HG03135 (cell line): Measurements from ENCODE around the gene STARD3.
A peak's percentile ranks its signal among the peaks of the same experiment; 100 is the strongest.

Experiments
- ATAC-seq: cut with Tn5 transposase; IDR thresholded peaks from one replicate; pipeline ENCODE4 v1.9.1; 2021; ENCODE audit warnings: mild to moderate bottlenecking, moderate library complexity; ENCODE audit not compliant: unreplicated experiment

STARD3 gene

DNA sequence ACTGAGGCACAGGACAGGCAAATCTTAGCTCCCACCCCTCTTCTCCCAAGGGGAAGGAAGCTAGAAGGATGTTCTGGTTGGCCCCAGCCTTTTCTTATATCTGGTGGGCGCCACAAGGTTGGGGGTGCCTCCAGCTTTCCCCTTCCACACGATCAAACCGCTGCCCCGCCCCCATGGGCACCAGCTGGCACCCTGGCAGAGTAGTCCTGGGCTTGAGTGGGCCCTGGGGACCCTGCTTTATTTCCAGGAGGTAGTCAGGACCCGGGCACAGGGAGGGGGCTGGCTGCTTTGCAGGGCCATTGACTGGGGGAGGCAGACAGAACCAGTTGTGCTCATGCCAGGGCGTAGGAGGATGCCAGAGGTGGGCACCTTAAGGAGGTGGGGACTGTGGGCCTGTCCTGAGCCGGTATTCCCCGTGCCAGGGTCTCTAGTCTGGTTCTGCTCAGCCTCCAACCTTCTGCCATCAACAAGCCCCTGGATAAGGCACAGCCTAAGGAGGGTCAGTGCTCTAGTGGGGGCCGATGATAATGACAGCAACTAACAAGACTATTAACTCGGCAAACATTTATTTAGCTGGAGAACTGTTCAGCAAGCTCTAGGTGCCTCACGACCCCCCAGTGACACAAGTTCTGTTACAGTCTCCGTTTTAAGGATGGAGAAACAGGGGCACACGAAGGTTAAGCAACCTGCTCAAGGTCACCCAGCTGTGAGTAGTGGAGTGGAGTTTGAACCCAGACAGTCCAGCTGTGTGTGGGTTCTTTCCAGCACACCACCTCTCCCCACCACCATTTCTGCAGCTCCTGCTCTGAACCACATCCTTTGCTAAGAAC lies 17.8 kb upstream of the STARD3 start:
- no peak for ATAC-seq

DNA sequence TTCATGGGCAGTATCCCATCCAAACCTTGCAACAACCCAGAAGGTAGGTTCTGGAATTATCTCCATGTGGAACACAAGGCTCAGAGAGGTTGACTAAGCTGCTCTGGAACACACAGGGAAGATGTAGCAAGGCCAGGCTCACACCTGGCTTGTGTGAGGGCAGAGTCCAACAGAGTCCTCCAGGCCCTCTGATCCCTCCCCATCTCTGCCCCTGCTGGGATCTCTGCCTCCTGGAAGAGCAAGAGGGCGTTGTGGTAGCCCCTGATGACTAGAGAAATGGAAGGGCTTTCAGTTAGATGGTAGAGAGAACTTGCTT lies 17.2 kb upstream of the STARD3 start:
- no peak for ATAC-seq

DNA sequence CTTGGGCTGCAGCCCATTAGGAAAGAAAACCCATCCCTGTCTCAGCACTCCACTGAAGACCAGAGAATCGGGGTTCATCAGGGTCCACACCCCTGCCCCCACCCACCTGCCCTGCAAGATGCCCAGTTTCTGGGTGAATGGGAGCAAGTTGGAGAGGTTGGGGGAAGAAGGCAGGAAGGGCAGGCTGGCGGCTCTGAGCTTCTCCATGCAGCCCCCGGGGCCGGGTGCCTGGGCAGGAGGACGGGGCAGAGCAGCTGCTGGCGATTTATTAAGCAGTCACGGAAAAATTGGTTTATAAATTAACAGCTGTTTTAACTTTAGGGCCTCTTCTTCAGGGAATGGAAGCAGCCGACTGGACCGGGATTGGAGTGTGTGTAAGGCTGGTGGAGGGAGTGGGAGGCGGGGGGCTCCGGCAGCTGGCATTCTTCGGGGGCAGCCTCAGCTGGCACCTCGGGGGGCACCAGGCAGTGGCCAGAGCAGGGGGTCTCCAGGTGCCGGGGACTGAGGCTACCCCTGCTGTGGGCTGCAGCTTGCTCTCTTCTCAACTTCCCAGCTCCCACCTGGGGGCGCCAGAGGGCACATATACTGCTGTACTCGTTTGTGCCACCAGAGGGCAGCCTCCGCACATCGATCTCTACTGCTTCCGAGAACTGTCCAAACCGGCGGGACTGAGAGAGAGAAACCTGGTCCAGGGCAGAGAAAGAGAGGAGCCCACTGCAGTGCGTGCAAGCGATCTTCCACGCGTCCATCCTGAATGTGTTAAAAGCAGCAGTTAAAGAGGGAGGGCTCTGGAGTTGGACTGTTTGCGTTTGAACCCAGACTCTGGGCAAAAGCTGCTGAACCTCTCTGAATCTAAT lies 15.2 kb upstream of the STARD3 start:
- no peak for ATAC-seq

DNA sequence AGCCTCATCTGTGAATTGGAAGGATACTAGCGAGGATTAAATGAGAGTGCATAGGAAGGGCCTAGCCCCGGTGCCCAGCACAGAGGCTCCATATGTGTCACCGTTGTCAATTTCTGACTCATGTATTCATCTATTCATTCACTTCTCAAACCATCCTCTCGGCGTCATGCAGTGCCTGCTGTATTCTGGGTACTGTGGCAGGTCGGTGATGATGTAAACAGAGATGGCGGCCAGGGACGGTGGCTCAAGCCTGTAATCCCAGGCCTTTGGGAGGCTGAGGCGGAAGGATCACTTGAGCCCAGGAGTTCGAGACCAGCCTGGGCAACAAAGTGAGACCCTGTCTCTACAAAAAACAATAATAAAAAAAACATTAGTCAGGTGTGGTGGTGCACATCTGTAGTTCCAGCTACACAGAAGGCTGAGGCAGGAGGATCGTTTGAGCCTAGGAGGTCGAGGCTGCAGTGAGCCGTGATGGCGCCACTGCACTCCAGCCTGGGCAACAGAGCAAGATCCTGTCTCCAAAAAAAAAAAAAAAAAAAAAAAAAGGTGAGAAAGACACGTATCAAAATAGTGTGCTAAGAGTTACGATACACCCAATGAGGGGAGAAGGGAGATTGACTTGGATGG lies 14.5 kb upstream of the STARD3 start:
- ATAC-seq: no peak

DNA sequence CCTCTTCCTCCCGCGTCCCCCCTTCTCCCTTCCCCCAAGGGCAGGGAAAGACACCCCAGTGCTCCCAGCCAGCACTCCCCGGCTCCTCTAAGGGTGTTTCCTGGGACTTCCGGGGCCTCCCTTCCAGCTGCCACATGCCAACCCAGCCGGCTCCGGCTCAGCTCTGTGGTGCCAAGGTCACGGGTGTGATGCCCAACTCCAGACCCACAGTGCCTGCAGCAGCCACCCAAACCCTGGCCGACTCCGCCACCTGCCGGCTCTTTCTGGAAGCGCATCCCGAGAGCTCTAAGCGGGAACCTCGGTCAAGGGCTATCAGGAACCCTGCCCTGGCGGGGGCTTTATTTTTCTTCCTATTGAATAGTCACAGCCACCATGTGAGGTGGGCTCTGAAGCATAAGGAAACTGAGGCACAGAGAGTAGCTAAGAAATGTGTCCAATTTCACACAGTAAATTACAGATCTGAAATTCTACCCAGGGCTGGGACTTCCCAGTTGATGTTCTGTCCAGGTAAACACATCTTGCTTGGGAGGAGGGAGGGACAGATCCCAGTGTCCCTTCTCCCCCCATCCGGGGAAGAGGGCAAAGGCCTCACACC lies 13.5 kb upstream of the STARD3 start:
- peak; percentile 56 for ATAC-seq

DNA sequence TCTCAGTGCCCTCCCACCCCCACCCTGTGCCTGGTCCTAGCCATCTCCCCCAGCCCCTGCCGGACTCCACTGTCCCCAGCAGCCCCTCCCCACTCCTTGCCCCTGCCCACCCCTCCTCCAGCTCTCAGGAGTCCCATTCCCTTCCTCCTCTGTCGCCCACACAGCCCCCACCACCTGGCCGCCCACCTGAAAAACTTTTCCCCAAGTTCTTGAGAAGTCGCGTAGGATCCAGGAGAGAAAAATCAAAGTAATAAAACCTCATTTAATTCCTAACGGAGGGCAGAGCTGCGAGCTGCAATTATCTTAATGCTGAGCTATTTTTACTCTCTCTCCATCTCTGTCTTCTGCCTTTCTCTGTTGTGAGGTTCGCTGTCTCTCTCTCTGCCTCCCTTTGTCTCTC lies 12.6 kb upstream of the STARD3 start:
- no peak for ATAC-seq

DNA sequence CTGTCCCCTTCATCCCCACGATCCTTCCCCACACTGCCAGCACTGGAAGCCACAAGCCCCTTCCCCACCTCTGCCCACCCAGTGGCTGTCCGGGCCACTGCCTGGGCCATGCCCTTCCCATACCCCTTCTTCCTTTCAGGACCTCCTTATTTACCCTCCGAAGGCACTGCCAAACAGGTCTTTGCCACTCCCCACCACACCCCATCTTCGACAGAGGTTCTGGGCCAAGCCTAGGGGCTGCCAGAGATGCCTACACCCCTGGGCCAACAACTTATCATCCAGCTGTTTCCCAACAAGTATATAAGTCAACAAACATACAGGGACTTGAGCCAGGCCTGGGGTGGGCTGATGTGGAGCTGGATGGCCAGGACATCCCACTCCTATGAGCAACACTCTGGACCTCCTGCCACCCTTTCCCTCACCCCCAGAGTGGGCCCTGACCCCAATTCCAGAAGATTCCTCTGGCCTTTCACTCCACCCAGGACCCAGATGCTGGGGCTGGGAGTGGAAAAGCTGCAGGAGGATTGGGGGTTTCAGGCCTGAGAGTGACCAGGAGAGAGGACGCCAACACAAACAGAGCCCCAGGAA lies 11.7 kb upstream of the STARD3 start:
- no peak for ATAC-seq

DNA sequence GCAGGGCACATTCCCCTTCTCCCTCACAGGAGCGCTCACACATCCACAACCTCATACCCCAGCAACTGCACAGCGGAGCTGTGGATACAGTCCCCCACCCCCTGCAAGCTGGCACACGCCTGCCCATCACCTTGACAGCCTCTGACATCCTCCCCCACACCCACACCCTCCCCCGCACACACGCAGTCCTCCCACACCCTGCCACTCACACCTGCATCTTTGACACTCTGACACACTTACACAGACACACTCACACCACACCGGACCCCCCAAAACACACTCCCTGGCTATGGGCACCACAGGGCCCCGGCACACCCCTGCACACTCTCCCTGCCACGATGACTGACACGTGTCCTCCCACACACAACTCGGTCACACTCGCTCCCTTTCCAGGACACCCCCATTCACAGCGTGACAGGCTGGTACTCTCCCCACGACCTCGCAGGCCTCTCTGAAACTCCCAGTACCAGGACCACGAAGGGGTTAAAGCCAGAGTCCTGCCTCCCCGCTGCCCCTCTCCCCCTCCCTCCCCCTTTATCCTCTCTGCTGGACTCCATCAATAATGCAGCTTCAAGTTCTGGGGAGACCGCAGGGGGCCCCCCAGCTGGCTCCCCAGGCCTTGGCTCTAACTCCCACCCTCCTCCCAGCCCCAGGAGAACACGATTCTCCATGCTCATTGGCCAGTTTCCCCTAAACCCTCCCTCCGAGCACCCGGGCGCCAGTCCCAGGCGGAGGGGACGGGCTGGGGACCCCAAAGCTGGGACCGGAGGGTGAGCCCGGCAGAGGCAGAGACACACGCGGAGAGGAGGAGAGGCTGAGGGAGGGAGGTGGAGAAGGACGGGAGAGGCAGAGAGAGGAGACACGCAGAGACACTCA lies 10.5 kb upstream of the STARD3 start, which contains the start of gene PPP1R1B:
PPP1R1B (plus strand) TSS at position 782 of the 876 bp plus-strand sequence. CDS start 441 bp downstream, outside the sequence.
- no peak for ATAC-seq

DNA sequence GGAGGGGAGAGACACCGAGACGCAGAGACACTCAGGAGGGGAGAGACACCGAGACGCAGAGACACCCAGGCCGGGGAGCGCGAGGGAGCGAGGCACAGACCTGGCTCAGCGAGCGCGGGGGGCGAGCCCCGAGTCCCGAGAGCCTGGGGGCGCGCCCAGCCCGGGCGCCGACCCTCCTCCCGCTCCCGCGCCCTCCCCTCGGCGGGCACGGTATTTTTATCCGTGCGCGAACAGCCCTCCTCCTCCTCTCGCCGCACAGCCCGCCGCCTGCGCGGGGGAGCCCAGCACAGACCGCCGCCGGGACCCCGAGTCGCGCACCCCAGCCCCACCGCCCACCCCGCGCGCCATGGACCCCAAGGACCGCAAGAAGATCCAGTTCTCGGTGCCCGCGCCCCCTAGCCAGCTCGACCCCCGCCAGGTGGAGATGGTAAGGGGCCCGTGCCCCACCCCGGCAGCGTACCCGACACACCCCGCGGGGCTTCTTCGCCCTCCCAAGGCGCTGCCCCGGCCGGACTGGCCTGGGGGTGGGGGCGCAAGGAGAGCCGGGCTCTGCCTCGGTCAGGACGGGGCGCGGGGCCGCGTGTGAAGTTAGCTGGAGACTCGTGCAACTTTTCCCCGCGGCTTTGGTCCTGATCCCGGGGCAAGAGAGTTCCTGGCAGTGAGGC lies 9.8 kb upstream of the STARD3 start:
- ATAC-seq: no peak

DNA sequence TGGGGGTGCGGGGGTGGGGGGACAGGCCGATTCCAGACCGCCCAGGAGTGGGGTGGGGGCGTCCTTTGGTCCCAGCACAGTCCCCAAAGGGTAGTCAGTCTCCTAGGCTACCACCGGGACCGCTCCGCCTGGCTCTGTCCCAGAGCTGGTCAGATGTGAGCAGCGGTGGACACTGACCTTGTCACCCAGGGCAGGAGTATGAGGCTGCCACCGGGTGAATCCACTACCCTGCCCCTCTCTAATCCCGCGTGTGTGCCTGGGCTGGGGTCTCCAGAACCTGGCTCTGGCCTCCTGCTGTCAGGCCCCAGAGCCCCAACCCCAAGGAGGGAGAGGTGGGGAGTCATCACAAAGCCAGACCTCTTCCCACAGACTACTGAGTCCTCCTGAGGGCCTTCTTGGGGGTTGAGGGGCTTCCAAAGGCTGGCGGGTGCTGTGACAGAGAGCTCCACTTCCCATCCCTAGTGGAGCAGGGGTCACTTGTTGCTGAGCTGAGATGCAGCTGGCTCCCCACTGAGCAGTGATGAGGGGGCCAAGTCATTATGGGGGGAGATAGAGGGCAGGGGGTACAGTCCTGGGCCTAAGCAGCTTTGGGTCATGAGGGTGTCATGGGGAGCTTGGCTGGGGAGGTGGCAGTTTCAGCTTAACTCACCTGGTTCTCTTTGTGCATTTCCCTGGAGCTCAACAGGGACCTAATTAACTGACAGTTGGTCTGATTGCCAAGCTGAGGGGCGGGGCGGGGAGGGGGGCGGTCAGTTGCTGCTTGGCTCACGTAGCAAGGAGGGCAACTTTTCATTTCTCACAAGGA lies 9.0 kb upstream of the STARD3 start:
- no peak for ATAC-seq

DNA sequence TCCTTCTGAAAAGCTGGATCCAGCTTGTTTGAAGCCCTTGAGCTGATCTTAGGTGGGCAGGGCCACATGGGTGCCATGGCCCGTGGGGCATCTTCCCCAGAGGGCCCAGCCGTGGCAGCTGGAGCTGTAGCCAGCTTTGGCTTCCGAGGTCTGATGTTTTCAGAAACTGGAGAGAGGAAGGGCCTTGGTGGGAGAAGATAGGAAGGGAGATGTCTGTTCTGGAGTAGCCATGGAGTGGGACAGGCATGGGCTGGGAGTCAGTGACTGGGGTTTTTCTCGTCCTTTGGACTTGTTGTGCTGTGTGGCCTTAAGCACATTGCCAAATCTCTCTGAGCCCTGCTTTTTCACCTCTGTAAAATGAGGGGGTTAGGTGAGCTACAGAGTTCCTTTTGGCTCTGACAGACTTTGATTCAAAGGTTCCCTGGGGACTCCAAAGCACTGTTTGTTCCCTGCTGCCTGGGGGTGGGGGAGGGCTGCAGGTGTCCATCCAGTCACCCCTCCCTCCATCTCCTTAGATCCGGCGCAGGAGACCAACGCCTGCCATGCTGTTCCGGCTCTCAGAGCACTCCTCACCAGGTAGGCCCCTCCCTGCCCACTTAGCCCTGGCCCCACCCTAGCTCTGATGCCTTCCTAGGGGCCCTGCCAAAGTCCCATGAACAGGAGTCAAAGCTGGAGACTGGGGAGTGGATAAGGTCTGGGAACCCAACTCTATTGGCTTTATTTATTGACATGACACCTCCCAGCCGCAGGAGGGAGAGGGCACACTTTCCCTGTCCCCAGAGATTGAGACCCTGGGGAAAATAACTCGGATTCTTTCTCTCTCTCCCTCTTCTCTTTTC lies 8.1 kb upstream of the STARD3 start:
- ATAC-seq: no peak

DNA sequence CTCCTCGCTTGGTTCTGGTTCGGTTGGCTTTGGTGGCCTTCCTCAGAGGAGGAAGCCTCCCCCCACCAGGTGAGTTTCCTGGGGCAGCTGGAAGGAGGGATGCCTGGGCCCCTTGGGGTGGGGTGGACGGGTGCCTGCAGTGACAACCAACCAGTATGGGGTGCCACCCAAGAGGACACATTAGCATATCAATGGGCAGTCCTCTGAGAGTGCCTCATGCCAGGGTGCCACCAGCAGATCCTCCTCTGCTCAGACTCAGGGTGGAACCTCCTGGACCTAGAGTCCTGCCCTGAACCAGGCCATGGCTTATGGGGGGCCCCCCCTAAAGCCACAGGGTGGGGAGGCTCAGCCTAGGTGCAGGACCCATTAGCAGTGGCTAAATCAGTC lies 7.5 kb upstream of the STARD3 start:
- no peak for ATAC-seq

DNA sequence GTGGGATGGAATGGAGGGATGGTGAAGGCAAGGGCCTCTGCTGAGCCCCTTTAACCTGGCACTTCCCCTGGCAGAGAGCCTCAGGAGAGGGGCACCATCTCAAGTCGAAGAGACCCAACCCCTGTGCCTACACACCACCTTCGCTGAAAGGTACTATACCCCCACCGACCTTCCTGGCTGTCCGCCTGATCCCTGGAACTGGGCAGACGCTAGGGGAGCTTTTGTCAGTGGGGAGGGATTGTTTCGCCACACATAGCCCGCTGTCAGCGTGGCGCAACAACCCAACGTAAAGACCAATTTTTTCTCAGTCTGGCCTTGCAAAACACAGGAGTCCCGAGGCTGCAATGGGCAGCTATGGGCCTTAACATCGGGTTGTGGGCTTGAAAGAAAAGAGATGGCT lies 7.0 kb upstream of the STARD3 start:
- no peak for ATAC-seq

DNA sequence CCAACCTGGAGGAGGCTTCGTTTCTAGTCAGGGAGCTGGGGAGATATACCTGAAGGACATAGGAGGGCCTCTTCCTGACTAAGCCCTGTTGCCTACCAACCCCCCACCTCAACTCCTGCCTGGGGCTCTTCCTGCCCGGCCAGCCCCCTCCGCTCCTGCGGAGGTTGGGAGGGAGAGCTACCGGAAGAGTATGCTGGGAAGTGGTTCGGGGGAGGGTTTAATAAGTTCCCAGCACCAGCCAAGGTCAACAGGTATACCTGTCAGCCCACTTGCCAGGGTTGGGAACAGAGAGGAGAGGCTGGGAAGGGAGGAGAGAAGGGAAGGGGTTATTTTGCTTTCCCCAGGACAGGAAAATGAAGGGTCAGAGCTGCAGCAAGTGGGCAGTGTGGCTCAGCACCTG lies 5.5 kb upstream of the STARD3 start:
- no peak for ATAC-seq

DNA sequence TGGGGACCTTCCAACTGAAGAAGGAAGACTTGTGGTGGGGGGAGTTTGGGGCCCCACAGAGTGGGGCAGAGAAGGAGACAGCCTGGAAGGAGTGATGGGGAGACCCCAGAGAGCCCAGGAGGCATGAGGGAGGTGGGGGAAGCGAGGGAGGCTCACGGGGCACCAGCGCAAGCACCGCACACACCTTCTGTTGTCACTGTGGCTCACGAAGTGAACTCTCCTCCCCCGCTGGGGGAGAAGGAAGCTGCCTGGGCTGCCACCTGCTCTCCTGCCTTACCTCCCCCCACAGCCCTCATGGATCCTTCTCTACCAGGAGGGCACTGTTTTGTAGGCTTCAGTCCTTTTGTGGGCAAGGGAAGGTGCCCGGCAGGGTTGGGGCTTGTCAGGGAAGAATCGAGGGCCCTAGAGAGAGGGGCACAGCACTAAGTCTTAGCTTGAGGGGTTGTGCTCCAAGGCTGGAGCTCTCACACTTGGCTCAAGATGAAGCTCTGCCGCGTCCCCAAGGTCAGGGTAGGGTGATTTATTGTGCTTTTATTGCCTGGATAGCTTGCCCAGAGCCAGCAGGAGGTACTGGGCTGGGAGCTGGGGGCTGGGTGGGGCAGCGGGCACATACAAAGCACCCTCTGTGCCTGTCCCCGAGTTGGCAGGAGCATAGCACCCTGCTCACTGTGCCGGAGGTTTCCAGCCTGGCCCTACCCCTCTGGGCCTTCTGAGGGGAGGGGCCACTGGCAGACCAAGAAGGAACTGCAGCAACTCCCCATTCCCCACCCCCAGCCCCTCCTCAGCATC lies 4.6 kb upstream of the STARD3 start:
- no peak for ATAC-seq

DNA sequence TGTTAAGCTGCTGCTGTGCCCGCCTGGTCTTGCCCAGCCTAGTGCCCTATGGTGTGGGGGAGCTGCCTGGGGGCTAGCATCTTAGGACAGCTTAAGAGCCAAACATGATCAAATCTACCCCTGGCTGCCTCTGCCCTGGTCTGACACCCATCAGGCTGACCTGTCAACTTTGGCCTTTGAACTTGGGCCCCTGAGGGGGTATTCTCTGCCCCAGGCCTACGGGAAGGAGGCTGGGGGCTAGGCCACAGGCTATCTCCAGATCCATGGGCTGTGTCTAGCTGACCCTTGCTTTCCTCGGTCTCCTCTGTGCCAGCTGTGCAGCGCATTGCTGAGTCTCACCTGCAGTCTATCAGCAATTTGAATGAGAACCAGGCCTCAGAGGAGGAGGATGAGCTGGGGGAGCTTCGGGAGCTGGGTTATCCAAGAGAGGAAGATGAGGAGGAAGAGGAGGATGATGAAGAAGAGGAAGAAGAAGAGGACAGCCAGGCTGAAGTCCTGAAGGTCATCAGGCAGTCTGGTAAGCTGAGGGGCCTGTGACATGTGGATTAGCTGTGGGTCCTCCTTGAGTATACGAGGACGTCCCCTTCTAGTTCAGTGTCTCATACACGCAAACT lies 3.3 kb upstream of the STARD3 start:
- ATAC-seq: no peak
